GM19324 (cell line): ENCODE measurements around the gene ZBTB34.

Experiments used
- ATAC-seq: cut with Tn5 transposase; IDR thresholded peaks from one replicate; pipeline ENCODE4 v1.9.1; 2021; ENCODE audit warnings: mild to moderate bottlenecking, moderate library complexity; ENCODE audit not compliant: unreplicated experiment, low FRiP score

ZBTB34 gene

DNA sequence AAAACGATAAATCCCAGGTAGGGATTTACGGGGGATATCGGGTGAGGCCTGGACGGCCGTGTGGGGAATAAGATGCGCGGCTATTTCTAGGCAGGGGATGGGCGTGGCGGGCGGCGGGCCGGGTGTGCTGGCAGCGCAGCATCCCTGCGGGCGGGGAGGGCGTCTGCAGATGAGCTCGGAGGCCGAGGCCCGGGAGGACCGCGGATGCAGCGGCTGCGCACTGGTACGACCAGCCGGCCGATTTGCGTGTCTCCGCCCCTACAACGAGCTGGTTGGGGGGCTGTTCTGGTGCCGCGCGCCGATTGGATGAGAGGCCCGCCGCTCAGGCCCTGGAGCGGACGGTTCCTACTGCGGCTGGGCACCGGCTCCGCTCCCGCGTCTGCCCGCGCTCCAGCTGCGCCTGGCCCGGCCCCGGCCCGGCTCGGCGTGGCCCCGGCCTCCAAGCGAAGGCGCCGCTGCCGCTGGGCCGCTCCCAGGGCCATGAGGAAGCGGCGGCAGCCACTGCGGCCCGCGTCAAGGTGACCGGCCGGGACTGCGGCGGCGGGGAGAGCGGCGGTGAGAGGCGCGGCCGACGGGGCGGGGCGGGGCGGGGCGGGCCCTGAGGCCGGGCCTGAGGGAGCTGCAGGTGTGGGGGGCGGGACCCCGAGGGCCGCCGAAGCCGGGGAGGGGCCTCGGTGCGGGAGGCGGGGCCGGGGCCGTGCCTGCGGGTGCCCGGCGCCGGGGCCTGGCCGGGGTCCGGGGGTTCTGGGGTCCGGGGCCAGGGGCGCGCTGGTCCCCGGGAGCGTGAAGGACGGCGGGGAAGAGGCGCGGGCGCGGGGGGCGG lies 54.2 kb downstream of the ZBTB34 start, which contains the start of gene RALGPS1:
Gene RALGPS1 (plus strand): TSS at position 325 of the 823 bp plus-strand sequence. CDS start 47,508 bp downstream, outside the sequence.
- ATAC-seq: peak; percentile 99

DNA sequence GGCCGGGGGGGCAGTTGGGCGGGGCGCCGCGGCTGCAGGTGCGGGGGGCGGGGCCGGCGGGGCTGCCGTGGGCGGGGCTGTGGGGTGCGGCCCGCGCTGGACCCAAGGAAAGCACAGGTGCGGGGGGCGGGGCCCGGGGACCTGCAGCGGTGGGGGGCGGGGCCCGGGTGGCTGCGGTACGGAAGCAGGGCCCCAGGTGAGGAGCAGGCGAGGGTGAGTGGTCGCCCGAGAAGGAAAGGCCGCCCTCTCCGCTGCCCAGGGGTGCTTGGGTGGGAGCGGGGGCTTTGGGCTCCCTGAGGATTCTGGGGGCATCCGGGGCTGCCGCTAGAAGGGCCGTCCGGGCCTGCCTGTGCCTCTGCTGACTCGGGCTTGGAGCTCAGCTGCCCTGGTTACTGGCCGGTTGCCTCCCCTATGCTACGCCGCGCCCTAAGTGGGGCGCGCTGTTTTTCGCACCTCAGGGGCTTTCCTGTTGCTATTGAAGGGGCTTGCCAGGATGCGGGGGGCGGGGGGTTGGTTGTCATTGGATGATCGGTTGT lies 54.9 kb downstream of the ZBTB34 start:
- no peak for ATAC-seq

DNA sequence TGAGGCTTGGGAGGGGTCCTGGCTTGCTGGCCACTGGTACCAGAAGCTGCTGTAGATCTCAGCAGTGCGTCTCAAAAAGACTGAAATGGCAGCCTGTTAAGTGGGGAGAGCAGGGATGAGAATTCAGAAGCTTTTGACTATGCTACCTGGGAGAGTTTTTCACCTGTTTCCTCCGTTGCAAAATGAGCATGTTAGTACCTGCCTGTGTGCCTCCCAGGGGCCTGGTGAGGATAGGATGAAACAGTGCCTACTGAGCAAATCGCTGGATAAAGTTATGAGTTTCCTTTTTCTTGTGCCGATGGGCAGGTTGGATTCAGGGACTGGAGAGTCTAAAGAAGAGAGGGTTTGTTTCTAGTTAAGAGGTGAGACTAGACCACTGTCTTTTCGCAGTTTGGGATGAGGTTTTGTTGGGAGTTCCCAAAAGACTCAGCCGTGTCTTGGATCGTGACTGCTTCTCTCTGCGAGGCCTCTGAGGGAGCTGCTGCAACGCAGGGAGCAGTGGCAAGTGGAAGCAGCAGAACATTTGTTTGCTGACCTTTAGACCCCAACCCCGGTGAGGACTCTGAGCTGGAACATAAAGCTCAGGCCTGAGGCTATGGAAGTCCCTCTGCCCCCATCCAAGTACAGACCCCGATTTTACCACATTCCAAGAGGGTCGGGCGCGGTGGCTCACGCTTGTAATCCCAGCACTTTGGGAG lies 55.6 kb downstream of the ZBTB34 start:
- ATAC-seq: no peak

DNA sequence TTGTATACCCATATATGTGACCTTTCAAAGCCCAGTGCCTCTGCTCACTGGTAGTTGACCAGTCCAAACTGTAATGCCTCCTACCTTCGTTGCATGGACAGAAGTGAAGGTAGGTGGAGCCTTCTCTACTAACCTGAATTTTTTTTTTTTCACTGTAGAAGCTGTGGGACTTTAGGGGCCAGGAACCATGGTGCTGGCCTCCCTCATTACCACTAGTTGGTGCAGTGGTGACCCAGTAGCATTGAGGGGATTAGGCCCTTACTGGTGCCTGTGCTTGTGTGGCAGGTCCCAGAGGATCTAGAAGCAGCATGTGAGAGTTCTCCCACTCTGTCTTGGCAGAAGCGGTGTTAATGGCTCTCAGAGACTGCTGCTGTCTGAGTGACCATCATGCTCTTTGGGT lies 56.5 kb downstream of the ZBTB34 start:
- ATAC-seq: no peak

DNA sequence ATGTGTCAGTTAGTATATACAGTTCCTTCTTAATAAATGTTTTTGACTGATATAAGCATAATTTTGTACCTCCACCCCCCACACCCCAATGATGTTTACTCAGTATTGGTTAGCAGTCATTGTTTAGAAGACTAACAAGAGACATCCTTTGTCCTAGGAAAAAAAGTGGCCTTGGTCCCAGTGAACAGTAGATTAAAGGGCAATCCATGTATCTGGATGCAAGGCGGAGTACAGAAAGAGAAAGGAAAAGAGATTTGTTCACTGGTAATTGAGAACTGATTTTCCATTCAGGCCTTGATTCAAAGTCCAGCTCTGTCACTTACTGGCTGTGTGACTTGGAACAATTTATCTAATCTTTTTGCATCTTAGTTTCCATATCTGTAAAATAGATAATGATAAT lies 58.8 kb downstream of the ZBTB34 start:
- ATAC-seq: no peak

DNA sequence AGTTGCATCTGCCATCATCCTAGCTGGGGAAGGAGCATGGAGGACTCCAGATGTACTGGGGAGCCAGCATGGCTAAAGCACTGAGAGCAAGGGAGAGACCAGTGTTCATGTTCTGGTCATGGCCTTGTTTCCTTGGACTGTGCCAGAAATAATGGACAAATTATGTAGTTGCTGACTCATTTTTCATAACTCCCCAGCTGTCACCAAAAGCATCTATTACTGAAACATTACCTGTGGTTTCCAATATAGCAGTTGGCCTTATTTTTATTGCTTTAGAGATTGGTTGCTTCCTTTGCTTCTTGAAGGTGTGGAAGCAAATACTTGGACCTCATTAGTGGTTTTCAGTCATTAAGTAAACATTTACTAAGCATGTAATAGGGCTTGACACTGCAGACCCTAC lies 65.4 kb downstream of the ZBTB34 start:
- ATAC-seq: no peak

DNA sequence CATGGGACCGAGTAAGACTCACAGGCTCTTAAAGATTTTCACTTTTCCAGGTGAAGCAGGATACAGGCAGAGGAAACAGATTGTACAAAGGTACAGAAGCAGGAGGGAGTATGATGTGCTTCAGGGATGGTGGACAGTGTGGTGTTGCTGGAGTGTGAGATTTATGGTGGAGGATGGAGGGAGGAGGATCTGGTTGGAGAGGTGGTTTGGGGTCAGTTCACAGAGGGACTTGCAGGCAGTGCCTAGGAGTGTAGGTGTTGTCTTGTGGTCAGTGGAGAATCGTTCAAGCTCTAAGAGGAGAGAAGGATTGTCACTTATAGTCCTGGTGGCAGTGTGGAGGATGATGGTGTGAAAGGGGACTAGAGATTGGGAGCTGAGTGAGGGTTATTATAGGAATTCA lies 65.9 kb downstream of the ZBTB34 start:
- ATAC-seq: no peak

DNA sequence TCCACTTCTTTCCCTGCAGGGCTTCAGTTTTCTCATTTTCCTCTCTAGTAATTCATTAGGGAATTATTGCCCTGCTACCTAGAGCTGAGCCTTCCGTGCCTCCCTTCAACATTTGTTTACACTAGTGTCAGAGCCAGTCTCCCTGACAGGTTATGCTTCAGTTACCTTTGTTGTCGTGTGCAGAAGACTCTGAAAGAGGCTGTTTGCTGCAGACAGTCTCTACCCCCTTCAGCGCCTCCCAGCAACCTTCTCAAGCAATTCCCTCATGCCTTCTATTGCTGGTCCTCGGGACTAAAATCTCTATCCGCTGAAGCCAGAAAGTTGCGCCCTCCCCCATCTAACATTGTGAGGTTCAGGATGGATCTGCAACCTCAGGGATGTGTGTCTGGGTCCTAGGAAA lies 67.0 kb downstream of the ZBTB34 start:
- ATAC-seq: no peak

DNA sequence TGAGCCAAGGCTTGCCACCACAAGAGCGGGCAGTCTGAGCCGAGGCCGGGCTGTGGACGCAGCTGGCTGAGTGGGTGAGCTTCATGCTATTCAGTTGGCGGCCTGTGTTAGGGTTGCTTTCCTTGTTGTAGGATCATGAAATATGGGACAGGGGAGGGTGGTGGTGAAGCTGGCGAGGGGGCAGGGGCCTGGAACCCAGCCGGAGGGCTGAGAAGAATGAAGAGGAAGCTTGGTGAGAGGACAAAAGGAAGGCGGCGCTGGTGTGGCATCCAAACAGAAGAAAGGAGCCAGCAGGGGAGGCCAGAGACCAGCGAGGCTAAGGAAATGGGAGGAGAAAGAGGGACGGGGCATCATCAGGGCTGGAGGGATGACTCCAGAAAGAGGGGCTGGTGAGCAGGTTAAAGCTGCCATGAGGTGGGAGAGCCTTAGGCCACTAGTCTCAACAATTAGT lies 72.5 kb downstream of the ZBTB34 start:
- ATAC-seq: no peak

DNA sequence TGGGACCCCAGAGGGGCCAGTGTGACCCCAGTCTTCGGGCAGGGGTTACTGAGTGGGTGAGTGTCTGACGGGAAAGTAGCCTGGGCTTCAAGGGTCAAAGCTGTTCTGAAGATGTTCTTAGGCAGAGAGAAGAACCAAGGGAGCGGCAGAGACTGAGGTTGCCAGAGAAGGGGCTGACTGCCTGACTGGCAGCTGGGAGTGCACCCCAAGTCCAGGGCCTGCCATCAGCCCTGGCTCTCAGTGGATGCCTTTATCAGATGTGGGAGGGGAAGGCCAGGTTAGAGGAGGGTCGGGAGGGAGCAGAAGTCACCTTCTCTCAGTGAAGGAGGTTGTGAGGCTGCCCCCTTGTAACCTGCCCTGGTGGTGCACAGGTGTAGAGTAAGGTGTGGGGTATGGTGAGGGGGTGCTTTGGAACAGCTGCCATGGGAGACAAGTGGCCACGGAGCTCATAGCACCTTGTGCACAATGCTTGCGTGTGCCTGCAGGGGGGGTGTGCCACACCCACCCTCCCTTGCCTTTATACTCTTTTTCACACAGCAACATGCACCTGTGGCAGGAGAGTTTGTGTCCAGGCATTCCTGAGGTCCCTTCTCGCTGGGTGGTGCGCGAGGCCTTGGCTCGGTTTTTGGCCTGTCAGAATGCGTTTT lies 73.0 kb downstream of the ZBTB34 start:
- no peak for ATAC-seq

DNA sequence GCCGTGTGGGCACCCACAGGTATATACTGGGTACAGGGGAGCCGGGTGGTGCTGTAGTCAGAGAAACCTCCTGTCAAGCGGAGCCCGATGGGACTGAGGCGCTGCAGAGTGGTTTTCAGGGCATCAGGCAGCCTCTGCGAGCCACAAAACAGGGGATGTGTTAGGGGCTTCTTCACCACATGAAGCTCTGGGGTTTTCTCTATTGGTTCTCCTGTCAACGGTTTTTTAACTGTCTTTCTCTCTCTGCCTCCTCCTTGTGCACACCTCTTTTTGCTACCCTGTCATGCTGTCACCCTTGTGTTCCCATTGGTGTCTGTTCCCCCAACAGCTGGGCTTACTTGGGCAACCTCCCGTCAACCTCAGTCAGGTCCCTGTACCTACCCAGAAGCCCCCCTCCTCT lies 74.0 kb downstream of the ZBTB34 start:
- ATAC-seq: no peak
